Sigmoid colon (tissue), 7 donors: ENCODE data around the gene MILR1. TPM values are rescaled to one million over a fixed set of nuclear protein-coding genes. Genes with fewer than 3 reads are reported as not detected.

Source experiments
- DNase-seq: peaks from one replicate; pipeline ENCODE4 v3.0.0-alpha.2; 2019
- H3K27ac ChIP-seq, 4 donors: fragments of 200-600 bp; sonication (generic); one replicate each; pipeline ENCODE4 v1.5.1; 2016 to 2019; ENCODE audit warnings: mild to moderate bottlenecking in 1 of 4
- H3K27me3 ChIP-seq, 3 donors: fragments of 200-600 bp; sonication (generic); one replicate each; pipeline ENCODE4 v1.5.1; 2019; ENCODE audit warnings: mild to moderate bottlenecking in 1 of 3
- H3K36me3 ChIP-seq, 4 donors: fragments of 200-600 bp; sonication (generic); one replicate each; pipeline ENCODE4 v1.5.1; 2016 to 2019
- H3K4me1 ChIP-seq, 4 donors: fragments of 200-600 bp; sonication (generic); one replicate each; pipeline ENCODE4 v1.5.1; 2017 to 2019
- H3K4me3 ChIP-seq, 4 donors: fragments of 200-600 bp; sonication (generic); one replicate each; pipeline ENCODE4 v1.5.1; 2017 to 2019; ENCODE audit warnings: mild to moderate bottlenecking in 2 of 4, moderate library complexity in 1 of 4
- H3K9me3 ChIP-seq, 4 donors: fragments of 200-600 bp in 3 of 4; sonication (generic) in 3 of 4; one replicate each; pipeline versions ENCODE4 v1.5.1 to v1.6.1; 2013 to 2019
- EP300 ChIP-seq, 4 donors: sonication (generic); formaldehyde crosslinking; IDR thresholded peaks; one replicate each; pipeline ENCODE4 v1.6.1; 2017; ENCODE audit warnings: antibody characterized with exemption in 4 of 4
- POLR2A ChIP-seq, 2 donors: fragments of 450-650 bp; IDR thresholded peaks; one replicate each; pipeline ENCODE4 v1.6.1; 2016; ENCODE audit warnings: antibody characterized with exemption in 2 of 2, mild to moderate bottlenecking in 2 of 2, moderate library complexity in 2 of 2
- POLR2AphosphoS5 ChIP-seq, 4 donors: sonication (generic); formaldehyde crosslinking; IDR thresholded peaks; one replicate each; pipeline ENCODE4 v1.6.1; 2017; ENCODE audit warnings: antibody characterized with exemption in 4 of 4
- WGBS, 2 donors: extraction: QIAGEN DNeasy Blood & Tissue Kit; methylation state at CpG; one replicate each; pipeline ENCODE4 v1.1.7; 2013; 5-methylcytosine and 5-hydroxymethylcytosine counted together
- intact Hi-C: fragments of 100-400 bp; cut with DNase I; formaldehyde crosslinking; loops from one replicate; pipeline ENCODE4 v1.15.1; 2023
- polyA plus RNA-seq, 3 donors: library from polyadenylated mRNA; stranded (reverse); fragments of 200-250 nt; gene quantifications; one replicate each; pipeline ENCODE4 v1.2.3, GENCODE V29; 2013
- total RNA-seq, 4 donors: library from RNA; depleted of rRNA; stranded (reverse); fragments of >200 nt; gene quantifications; one replicate each; pipeline ENCODE4 v1.1.0, GENCODE V29; 2016
- TF ChIP-seq, protein P1 (sequence below), 4 experiments: fragments of 450-650 bp in 3 of 4; fragments of 200-600 bp in 1 of 4; IDR thresholded peaks; one replicate each; pipeline ENCODE4 v1.5.1; 2016 to 2019; ENCODE audit warnings: antibody characterized with exemption in 4 of 4, mild to moderate bottlenecking in 3 of 4, moderate library complexity in 2 of 4
- donor health status: healthy with polysubstance abuse.
- donor health status: Bipolar disorder and iron deficiency.
- donor health status: healthy.

Gene MILR1
- total RNA-seq (1 to 10 TPM; 1.8 to 6.5 (median 3.1) TPM), polyA plus RNA-seq (1 to 10 TPM; 4.4 to 7.8 (median 6.6) TPM)

DNA sequence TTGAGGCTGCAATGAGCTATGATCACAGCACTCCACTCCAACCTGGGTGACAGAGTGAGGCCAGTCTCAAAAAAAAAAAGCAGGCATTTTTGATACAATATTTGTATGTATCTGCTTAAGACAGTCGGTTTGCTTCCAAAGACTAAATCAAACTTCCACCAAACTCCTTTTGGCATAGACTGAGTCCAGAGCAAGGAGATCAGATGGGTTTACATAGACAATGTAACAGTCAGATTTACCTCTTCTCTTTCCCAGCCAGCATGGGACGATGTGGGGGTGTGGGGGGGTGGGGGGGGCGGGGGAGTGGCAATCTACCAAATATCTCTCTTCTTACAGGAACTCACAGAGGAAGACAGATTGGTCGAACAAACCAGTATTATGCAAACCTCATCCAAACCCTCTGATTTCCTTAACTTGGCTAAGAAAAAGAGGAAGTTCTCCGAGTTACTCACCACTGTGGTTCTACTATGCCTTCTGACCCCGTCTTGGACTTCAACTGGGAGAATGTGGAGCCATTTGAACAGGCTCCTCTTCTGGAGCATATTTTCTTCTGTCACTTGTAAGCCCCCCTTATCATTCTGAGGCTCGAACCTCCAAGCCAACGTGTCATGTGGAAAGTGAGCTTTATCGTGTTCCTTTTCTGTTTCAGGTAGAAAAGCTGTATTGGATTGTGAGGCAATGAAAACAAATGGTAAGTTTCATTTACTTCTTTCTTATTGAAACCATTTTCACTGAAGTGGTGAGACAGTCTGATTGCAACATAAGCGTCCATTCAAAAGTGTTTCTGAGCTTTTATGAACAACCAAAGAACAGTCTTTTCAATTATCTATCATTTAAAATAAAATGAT lies at the start of gene MILR1:
Gene MILR1 (plus strand): TSS at position 451 of the 848 bp plus-strand sequence. CDS start 54 bp downstream, at position 505.
- Histone ChIP-seq H3K9me3 (no peaks in the 10 kb centered on the region), H3K4me3 (peak within 1 kb of the TSS in 1 of 4 donors; percentile 25), H3K27me3 (no peaks in the 10 kb centered on the region), H3K27ac (peak within 1 kb of the TSS; percentile 33 to 68 (median 44)), H3K36me3 (no peaks in the 10 kb centered on the region), H3K4me1 (no peaks in the 10 kb centered on the region)
- TF ChIP-seq POLR2AphosphoS5 (IDR thresholded peaks at IDR 0.05) = peak in 1 of 4 donors; percentile 8
- TF ChIP-seq POLR2A (IDR thresholded peaks at IDR 0.05) = no peak
- WGBS, 2 donors = 29 to 38% methylated on average over 10 of the region's 10 CpGs
- peak; percentile 71 for DNase-seq
- intact Hi-C loops = no loop called here

DNA sequence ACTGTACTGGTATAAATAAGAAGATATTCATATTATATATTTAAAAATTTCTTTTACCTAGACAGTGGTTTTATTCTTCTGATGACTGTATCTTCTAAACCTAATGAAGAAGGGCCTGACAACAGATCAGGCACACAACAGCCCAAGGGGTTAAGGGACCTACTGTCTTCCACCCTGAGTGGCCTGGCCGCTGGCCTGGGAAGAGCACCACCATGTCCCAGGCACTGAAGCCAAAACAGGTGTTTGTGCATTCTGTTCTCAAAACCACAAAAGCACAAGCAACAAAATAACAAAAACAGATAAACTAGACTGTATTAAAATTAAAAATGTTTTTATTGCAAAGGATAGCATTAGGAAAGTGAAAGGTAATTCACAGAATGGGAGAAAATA lies 49.2 kb upstream of the MILR1 start:
- intact Hi-C loops = no loop called here
- no peaks in the 10 kb centered on the region for H3K27me3 ChIP-seq
- 92 to 93% methylated on average over 1 of the region's 1 CpG for WGBS, 2 donors
- no peaks in the 10 kb centered on the region for H3K36me3 ChIP-seq
- no peaks in the 10 kb centered on the region for H3K4me1 ChIP-seq
- DNase-seq = no peak
- H3K27ac ChIP-seq = no peak overlapping the region
- no peak for TF ChIP-seq POLR2A (IDR thresholded peaks at IDR 0.05)
- TF ChIP-seq, protein P1, sequence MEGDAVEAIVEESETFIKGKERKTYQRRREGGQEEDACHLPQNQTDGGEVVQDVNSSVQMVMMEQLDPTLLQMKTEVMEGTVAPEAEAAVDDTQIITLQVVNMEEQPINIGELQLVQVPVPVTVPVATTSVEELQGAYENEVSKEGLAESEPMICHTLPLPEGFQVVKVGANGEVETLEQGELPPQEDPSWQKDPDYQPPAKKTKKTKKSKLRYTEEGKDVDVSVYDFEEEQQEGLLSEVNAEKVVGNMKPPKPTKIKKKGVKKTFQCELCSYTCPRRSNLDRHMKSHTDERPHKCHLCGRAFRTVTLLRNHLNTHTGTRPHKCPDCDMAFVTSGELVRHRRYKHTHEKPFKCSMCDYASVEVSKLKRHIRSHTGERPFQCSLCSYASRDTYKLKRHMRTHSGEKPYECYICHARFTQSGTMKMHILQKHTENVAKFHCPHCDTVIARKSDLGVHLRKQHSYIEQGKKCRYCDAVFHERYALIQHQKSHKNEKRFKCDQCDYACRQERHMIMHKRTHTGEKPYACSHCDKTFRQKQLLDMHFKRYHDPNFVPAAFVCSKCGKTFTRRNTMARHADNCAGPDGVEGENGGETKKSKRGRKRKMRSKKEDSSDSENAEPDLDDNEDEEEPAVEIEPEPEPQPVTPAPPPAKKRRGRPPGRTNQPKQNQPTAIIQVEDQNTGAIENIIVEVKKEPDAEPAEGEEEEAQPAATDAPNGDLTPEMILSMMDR (IDR thresholded peaks at IDR 0.05) = no peak
- TF ChIP-seq POLR2AphosphoS5 (IDR thresholded peaks at IDR 0.05) = no peak
- no peak for TF ChIP-seq EP300 (IDR thresholded peaks at IDR 0.05)
- no peaks in the 10 kb centered on the region for H3K9me3 ChIP-seq
- no peak overlapping the region for H3K4me3 ChIP-seq

DNA sequence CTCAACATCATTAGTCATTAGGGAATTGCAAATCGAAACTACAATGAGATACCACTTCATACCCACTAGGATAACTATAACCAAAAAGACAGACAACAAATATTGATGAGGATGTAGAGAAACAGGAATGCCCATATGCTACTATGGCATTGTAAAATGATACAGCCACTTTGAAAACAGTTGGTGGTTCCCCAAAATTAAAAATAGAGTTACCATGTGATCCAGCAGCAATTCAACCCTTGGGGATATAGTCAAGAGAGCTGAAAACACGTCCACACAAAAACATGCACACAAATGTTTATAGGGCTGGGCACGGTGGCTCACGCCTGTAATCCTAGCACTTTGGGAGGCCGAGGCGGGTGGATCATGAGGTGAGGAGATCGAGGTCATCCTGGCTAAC lies 48.3 kb upstream of the MILR1 start:
- no peak overlapping the region for H3K27ac ChIP-seq

DNA sequence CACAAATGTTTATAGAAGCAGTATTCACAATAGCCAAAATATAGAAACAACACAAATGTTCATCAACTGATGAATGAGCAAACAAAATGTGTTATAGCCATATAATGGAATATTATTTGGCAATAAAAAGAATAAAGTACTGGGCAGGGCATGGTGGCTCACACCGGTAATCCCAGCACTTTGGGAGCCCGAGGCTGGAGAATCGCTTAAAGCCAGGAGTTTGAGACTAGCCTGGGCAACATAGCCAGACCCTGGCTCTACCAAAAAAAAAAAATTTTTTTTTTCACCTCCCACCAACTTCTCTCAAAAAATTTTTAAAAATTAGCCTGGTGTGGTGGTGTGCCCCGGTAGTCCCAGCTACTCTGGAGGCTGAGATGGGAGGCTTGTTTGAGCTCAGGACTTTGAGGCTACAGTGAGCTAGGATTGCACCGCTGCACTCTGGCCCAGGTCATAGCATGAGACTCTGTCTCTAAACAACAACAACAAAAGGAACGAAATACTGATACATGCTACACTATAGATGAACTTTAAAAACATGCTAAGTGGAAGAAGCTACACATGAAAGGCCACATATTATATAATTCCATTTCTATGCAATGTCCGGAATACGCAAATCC lies 47.6 kb upstream of the MILR1 start:
- H3K4me3 ChIP-seq = no peak overlapping the region
- H3K4me1 ChIP-seq = no peaks in the 10 kb centered on the region
- no peak for DNase-seq
- H3K27ac ChIP-seq = no peak overlapping the region
- WGBS, 2 donors = 79 to 82% methylated on average over 8 of the region's 8 CpGs
- no peaks in the 10 kb centered on the region for H3K27me3 ChIP-seq
- TF ChIP-seq POLR2AphosphoS5 (IDR thresholded peaks at IDR 0.05) (no peak), POLR2A (IDR thresholded peaks at IDR 0.05) (no peak), EP300 (IDR thresholded peaks at IDR 0.05) (no peak)
- TF ChIP-seq, protein P1 (IDR thresholded peaks at IDR 0.05) = no peak
- intact Hi-C loops = no loop called here
- H3K9me3 ChIP-seq = no peaks in the 10 kb centered on the region
- H3K36me3 ChIP-seq = no peaks in the 10 kb centered on the region

More for the DNA sequence above, 48.3 kb upstream of the MILR1 start:
- Histone ChIP-seq H3K27me3 (no peaks in the 10 kb centered on the region), H3K4me3 (no peak overlapping the region), H3K36me3 (no peaks in the 10 kb centered on the region), H3K4me1 (no peaks in the 10 kb centered on the region), H3K9me3 (no peaks in the 10 kb centered on the region)
- intact Hi-C loops = no loop called here
- TF ChIP-seq, protein P1 (IDR thresholded peaks at IDR 0.05) = no peak
- no peak for TF ChIP-seq POLR2A (IDR thresholded peaks at IDR 0.05)
- no peak for TF ChIP-seq EP300 (IDR thresholded peaks at IDR 0.05)
- no peak for DNase-seq
- WGBS, 2 donors = 69 to 75% methylated on average over 7 of the region's 7 CpGs

GRCh38 chr17:64401941-64402340 lies 47.0 kb upstream of the MILR1 start:
- 77 to 89% methylated on average over 2 of the region's 2 CpGs for WGBS, 2 donors

More at GRCh38 chr17:64401941-64402340, 47.0 kb upstream of the MILR1 start:
- TF ChIP-seq POLR2AphosphoS5 (IDR thresholded peaks at IDR 0.05) (no peak), EP300 (IDR thresholded peaks at IDR 0.05) (no peak), POLR2A (IDR thresholded peaks at IDR 0.05) (no peak)
- TF ChIP-seq, protein P1 (IDR thresholded peaks at IDR 0.05) = no peak
- no peak overlapping the region for H3K27ac ChIP-seq
- H3K27me3 ChIP-seq = no peaks in the 10 kb centered on the region
- H3K36me3 ChIP-seq = no peaks in the 10 kb centered on the region
- intact Hi-C loops = no loop called here
- H3K9me3 ChIP-seq = no peaks in the 10 kb centered on the region
- no peaks in the 10 kb centered on the region for H3K4me1 ChIP-seq
- no peak for DNase-seq
- no peak overlapping the region for H3K4me3 ChIP-seq
